ENCODE measurements around the gene USP26.

- TF ChIP-seq EZH2 (IDR thresholded peaks at IDR 0.05; ENCODE audit: borderline replicate concordance, low read depth, low read length, severe bottlenecking) = no peak
- no peak for TF ChIP-seq CTCF (IDR thresholded peaks at IDR 0.05; ENCODE audit: extremely low read depth in 1 of 2, insufficient read depth in 1 of 2, low read depth in 1 of 2, low read length in 2 of 2)
- no peak for TF ChIP-seq POLR2AphosphoS5 (IDR thresholded peaks at IDR 0.05; ENCODE audit: insufficient read depth, low read depth, low read length)
- TF ChIP-seq MYC (IDR thresholded peaks at IDR 0.05; ENCODE audit: low read depth, low read length) = no peak
- TF ChIP-seq, protein P1, sequence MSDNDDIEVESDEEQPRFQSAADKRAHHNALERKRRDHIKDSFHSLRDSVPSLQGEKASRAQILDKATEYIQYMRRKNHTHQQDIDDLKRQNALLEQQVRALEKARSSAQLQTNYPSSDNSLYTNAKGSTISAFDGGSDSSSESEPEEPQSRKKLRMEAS (IDR thresholded peaks at IDR 0.05; ENCODE audit: insufficient read depth, insufficient read length) = no peak
Measured at GRCh38 chrX:132999209-132999608, 97.7 kb downstream of the USP26 start.
